Neutrophil (primary cell): ENCODE results near the gene DMAC2L.

ENCODE experiments used
- H3K27ac ChIP-seq: fragments of 200-600 bp; sonication (generic); 2 replicates; pipeline ENCODE4 v1.5.1; 2016; ENCODE audit warnings: mild to moderate bottlenecking, moderate library complexity
- H3K27me3 ChIP-seq: fragments of 200-600 bp; sonication (generic); 2 replicates; pipeline ENCODE4 v1.6.0; 2016; ENCODE audit warnings: mild to moderate bottlenecking
- H3K36me3 ChIP-seq: fragments of 200-600 bp; sonication (generic); 2 replicates; pipeline ENCODE4 v1.5.1; 2017
- H3K4me1 ChIP-seq, 2 experiments: fragments of 200-600 bp in 1 of 2; sonication (generic) in 1 of 2; 1 replicate in 1 of 2; 2 replicates in 1 of 2; pipeline versions ENCODE4 v1.5.1 to v1.6.1; 2013 to 2016; ENCODE audit warnings: low read depth in 1 of 2, low read length in 1 of 2, mild to moderate bottlenecking in 1 of 2, moderate library complexity in 1 of 2; ENCODE audit not compliant: control insufficient read depth in 1 of 2, insufficient read depth in 1 of 2
- H3K4me3 ChIP-seq, 2 experiments: fragments of 200-600 bp in 1 of 2; sonication (generic) in 1 of 2; 1 replicate in 1 of 2; 2 replicates in 1 of 2; pipeline ENCODE4 v1.5.1; 2013 to 2016; ENCODE audit warnings: low read depth in 1 of 2, low read length in 1 of 2, mild to moderate bottlenecking in 1 of 2, moderate library complexity in 1 of 2
- H3K9me3 ChIP-seq: fragments of 200-600 bp; sonication (generic); 2 replicates; pipeline ENCODE4 v1.5.1; 2016
- TF ChIP-seq, protein P1 (sequence below): fragments of 200-600 bp; sonication (generic); IDR thresholded peaks from 2 replicates; pipeline ENCODE4 v1.5.1; 2016; ENCODE audit warnings: antibody characterized with exemption

Gene DMAC2L

DNA sequence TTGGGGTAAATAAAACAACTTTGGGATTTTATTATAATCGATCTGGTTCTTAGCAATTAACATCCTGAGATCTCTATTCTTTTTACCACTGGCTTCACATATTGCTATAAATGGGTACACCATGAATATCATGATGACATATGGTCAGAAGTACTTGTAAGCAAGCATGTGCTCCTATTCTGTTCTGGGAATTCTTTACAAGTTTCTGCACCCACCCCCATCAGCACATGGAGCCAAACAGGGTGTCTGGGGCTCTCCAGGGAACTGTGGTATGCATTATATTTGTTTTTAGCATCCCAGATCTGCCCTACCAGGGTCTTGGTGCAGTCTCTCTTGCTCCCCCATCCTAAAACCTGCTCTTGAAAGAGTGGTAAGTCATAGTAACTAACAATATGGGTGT, 31.3 kb downstream of the DMAC2L start:
- Histone ChIP-seq H3K36me3 (peaks cover 4% of the 10 kb centered on the region), H3K9me3 (no peaks in the 10 kb centered on the region), H3K27ac (no peak overlapping the region), H3K27me3 (no peaks in the 10 kb centered on the region), H3K4me3 (no peak overlapping the region), H3K4me1 (no peaks in the 10 kb centered on the region)
- TF ChIP-seq, protein P1, sequence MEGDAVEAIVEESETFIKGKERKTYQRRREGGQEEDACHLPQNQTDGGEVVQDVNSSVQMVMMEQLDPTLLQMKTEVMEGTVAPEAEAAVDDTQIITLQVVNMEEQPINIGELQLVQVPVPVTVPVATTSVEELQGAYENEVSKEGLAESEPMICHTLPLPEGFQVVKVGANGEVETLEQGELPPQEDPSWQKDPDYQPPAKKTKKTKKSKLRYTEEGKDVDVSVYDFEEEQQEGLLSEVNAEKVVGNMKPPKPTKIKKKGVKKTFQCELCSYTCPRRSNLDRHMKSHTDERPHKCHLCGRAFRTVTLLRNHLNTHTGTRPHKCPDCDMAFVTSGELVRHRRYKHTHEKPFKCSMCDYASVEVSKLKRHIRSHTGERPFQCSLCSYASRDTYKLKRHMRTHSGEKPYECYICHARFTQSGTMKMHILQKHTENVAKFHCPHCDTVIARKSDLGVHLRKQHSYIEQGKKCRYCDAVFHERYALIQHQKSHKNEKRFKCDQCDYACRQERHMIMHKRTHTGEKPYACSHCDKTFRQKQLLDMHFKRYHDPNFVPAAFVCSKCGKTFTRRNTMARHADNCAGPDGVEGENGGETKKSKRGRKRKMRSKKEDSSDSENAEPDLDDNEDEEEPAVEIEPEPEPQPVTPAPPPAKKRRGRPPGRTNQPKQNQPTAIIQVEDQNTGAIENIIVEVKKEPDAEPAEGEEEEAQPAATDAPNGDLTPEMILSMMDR, result no peak

DNA sequence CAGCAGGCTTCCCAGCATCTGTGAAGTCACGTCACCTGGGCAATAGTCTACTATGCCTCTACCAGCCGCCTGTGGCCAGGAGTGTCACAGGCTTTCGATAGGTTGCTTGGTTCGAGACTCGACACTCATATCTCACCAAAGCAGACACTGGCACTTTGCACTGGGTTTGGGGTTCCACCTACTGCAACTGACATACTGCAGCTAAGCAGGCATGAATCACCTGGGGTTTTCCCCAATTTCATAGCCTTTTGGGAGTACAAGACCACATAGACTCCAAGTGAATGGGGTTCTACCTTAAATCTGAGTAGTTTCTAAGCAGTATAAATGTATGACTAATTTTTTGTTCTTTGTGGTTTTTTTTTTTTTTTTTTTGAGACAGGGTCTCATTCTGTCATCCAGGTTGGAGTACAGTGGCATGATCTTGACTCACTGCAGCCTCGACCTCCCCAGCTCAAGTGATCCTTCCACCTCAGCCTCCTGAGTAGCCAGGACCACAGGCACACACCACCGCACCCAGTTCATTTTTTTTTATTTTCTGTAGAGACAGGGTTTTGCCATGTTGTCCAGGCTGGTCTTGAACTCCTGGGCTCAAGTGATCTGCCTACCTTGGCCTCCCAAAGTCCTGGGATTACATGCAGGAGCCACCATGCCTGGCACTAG, 32.1 kb downstream of the DMAC2L start:
- Histone ChIP-seq H3K27ac (no peak overlapping the region), H3K36me3 (no peaks in the 10 kb centered on the region), H3K4me3 (no peak overlapping the region), H3K27me3 (no peaks in the 10 kb centered on the region), H3K4me1 (no peaks in the 10 kb centered on the region), H3K9me3 (no peaks in the 10 kb centered on the region)
- TF ChIP-seq, protein P1, result no peak

DNA sequence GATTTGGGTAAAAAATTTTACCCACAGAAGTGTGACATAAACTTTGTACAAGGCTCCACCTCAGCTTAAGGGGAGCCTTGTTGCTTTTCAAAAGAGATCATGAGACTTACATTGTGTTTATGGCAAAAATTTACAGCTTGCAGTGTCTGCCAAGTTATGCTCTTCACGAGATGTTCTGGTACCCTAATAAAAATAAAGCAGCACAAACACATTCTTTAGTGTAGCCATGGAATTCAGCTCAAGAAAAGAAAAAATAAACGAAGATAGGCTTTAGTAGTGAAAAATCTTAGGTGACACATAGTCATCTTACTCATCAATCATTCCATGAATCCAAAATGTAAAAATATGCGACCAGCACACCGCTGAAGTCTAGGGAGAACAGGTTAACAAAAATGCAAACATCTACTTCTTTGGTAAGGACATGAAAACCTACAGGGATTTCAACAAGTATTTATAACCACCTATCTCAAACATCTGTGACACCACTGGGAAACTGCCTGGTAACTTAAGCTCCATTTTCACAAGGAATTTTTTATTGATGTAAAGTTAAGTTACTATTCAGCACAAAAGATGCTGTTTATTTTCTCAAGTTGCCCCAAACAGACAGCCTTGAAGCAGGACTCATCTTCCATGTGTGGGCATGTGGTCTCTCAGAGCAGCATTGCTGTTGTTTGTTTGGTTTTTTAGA, 32.9 kb downstream of the DMAC2L start:
- no peak overlapping the region for H3K27ac ChIP-seq
- H3K27me3 ChIP-seq, result no peaks in the 10 kb centered on the region
- TF ChIP-seq, protein P1, result no peak
- no peaks in the 10 kb centered on the region for H3K4me1 ChIP-seq
- H3K36me3 ChIP-seq, result no peaks in the 10 kb centered on the region
- no peaks in the 10 kb centered on the region for H3K9me3 ChIP-seq
- H3K4me3 ChIP-seq, result no peak overlapping the region

DNA sequence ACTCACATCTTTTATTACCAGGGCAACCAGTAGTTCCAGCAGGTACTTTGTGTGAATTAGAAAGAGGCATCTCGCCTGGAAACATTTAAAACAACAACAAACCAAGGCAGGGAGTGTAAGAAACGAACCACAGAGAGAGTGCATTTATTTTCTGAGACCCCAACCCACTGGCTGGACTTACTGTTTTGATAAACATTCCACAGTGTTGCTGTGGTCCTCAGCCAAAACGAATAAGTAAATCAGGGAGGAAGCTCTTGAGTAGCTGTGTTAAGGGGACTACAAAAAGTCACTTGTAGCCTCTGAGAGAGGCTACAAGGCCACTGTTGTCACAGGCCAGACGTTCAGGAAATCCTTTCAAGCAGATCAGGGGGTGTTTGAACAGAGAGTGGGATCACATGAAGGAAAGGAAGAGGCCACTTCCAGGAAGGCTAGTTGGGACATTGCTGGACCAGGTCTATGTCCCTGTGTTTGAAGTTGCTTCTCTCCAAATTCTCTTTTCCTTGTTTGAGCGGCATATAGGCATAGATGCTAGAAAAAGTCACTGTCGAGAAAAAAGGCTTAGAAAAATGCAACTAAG, 33.8 kb downstream of the DMAC2L start:
- Histone ChIP-seq H3K4me3 (no peak overlapping the region), H3K4me1 (no peaks in the 10 kb centered on the region), H3K9me3 (no peaks in the 10 kb centered on the region), H3K27ac (no peak overlapping the region), H3K27me3 (no peaks in the 10 kb centered on the region), H3K36me3 (no peaks in the 10 kb centered on the region)
- TF ChIP-seq, protein P1, result no peak

DNA sequence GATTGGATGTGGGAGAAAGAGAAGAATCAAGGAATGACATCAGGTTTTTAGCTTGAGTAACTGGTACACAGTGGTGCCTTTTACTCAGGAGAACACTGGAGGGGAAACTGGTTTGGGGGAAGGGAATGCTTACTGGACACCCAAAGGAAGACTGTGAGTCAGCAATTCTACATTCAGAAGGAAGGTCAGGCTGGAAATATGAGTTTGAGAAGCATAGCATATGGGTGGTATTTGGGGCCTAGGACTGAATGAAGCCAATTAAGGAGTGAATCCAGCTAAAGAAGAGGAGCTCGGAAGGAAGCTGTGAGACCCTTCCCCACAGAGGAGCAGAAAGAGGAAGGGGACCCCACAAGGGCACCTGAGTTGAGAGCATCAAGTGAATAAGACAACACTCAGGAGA, 35.4 kb downstream of the DMAC2L start:
- Histone ChIP-seq H3K9me3 (no peaks in the 10 kb centered on the region), H3K4me1 (no peaks in the 10 kb centered on the region), H3K4me3 (no peak overlapping the region), H3K36me3 (no peaks in the 10 kb centered on the region), H3K27ac (no peak overlapping the region), H3K27me3 (no peaks in the 10 kb centered on the region)
- TF ChIP-seq, protein P1, result no peak
